Lower leg skin (tissue), 3 donors: ENCODE results near the gene PPP2R5C.

Experiments used
- CTCF ChIP-seq, 3 donors: fragments of 450-650 bp; IDR thresholded peaks; one replicate each; pipeline ENCODE4 v1.5.1; 2016; ENCODE audit warnings: antibody characterized with exemption in 3 of 3, mild to moderate bottlenecking in 3 of 3, moderate library complexity in 2 of 3
- POLR2A ChIP-seq, 2 donors: fragments of 450-650 bp; IDR thresholded peaks; one replicate each; pipeline ENCODE4 v1.6.1; 2016 to 2017; ENCODE audit warnings: antibody characterized with exemption in 2 of 2, mild to moderate bottlenecking in 1 of 2, moderate library complexity in 1 of 2

GRCh38 chr14:101814934-101815333 lies 53.4 kb downstream of the PPP2R5C start:
- TF ChIP-seq CTCF (IDR thresholded peaks at IDR 0.05) (no peak), POLR2A (IDR thresholded peaks at IDR 0.05) (no peak)
